Stimulated activated CD4-positive, alpha-beta T cell treated with anti-CD3 and anti-CD28 coated beads, Interleukin-4, amount 100 ng/mL, for 48 hours (primary cell): ENCODE results near the gene RPUSD3.

Experiments used
- DNase-seq, 2 donors: peaks; one replicate each; pipeline ENCODE4 v3.0.0-alpha.2; 2020; ENCODE audit warnings: low read depth in 2 of 2

The RPUSD3 gene

DNA sequence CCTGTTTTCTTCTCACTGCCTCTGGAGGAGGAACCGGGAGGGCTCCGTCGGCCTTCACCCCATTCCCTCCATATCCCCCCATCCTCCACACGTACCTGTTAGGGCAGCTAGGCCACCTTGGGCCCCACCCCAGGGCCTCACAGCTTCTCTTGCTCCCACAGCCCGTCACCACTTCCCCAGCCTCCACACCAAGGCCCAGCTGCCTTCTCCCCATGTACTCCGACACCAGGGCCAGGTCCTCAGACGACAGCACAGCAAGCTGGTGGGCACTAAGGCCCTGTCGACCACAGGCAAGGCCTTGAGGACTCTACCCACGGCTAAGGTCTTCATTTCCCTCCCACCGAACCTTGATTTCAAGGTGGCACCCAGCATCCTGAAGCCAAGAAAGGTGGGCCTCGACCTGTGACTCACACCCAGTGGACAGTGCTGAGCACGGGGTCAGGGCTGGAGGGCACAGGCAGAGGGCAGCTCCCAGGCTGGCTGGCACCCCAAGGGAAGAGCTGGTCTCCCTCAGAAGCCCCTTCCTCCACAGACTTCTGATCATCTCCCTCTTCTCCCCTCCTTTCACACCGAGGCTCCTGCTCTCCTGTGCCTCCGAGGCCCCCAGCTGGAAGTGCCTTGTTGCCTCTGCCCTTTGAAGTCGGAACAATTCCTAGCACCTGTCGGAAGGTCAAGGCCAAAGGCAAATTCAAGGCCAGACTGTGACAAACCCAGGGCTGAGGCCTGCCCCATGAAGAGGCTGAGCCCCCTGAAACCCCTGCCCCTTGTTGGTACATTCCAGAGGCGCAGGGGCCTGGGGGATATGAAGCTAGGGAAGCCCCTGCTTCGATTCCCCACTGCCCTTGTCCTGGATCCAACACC is 9.1 kb downstream of the RPUSD3 start:
- no peak for DNase-seq

GRCh38 chr3:9833078-9833477 is 10.7 kb downstream of the RPUSD3 start:
- no peak for DNase-seq

- DNase-seq, result no peak
Measured at GRCh38 chr3:9831253-9831652, 12.6 kb downstream of the RPUSD3 start.

- no peak for DNase-seq
Measured at GRCh38 chr3:9828801-9829755, 14.7 kb downstream of the RPUSD3 start.

- no peak for DNase-seq
Measured at GRCh38 chr3:9826815-9827573, 16.8 kb downstream of the RPUSD3 start.

GRCh38 chr3:9825451-9826040 is 18.3 kb downstream of the RPUSD3 start:
- DNase-seq, result no peak

DNA sequence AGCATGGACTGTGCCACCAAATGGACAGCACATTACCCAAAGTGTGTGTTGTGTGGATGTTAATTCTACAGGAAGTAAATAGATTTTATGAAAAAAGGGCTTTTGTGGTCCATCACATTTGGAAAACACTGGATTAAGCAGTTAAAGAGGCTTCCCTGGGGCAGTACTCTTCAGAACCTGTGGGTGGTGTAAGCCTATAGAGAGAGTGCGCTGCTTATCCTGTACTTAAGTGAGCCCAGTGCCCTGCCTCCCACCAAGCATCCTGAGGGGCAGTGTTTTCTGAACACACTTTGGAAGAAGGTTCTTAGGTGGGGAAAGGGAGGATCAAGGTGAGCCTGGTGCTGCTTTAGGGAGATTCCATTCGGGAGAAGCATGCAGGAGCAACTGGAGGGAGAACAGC is 22.9 kb downstream of the RPUSD3 start:
- DNase-seq, result no peak

DNA sequence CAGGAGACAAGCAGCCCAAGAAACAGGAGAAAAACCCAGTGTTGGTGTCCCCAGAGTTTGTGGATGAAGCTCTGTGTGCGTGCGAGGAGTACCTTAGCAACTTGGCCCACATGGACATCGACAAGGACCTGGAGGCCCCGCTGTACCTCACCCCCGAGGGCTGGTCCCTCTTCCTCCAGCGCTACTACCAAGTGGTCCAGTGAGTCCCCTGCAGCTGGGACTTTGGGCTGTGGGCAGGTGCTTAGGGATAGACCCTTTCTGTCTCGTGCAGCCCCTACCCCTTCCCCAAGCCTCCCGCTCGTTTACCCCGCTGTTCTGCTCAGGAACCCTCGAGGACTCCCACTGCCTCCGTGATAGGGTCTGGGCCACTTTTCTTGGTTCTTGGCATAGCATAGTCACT is 23.3 kb downstream of the RPUSD3 start:
- no peak for DNase-seq

- no peak for DNase-seq
Measured at GRCh38 chr3:9818666-9819335, 25.0 kb downstream of the RPUSD3 start.

- no peak for DNase-seq
Measured at GRCh38 chr3:9817436-9817835, 26.4 kb downstream of the RPUSD3 start.

- no peak for DNase-seq
Measured at GRCh38 chr3:9815986-9816385, 27.8 kb downstream of the RPUSD3 start.

- DNase-seq, result no peak
Measured at GRCh38 chr3:9812870-9813483, 30.8 kb downstream of the RPUSD3 start.

DNA sequence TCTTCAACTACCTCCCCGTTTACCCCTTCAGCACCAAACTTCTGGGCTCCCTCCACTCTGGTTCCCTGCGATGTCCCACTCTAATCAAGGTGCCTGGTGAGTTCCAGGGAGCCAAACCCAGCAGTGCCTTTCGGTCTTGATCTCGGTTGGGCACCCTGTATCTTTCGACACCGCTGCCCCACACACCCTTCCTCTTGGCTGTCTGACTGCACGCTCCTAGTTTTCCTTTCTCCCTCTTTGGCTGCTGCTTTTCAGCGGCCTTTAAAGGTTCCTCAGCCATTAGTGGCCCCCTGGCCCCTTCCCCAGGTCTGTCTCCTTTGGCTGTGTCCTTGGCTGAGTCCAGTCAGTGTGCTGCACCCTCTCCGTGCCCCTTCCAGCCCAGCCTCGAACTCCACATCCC is 33.0 kb downstream of the RPUSD3 start:
- no peak for DNase-seq

GRCh38 chr3:9810433-9810770 is 33.4 kb downstream of the RPUSD3 start:
- DNase-seq, result no peak

GRCh38 chr3:9809615-9810432 is 34.0 kb downstream of the RPUSD3 start, which contains the start of gene TTLL3:
Gene TTLL3, plus strand, starts transcription at chr3:9810262. Its CDS starts 400 bp downstream, at chr3:9810662.
- DNase-seq, result no peak

DNA sequence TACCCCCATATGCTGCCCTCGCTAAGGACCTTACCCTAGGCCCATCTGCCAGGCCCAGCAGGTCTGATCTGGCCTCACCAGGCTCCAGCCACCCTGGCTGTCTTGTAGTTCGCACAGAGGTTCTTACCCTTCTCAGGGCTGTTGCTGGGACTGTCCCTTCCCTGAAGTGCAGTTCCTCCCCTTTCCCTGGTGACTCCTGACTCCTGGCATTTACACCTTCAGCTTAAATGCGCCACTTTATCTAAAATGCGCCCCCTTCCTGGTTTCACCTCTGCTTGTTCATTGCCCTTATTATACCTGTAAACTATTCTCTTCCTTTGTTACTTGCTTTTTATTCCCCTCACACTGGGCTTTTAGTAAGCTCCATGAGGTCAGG is 34.6 kb downstream of the RPUSD3 start:
- DNase-seq, result no peak

- DNase-seq, result peak in 1 of 2 donors; percentile 35
Measured at GRCh38 chr3:9808345-9809037, 35.3 kb downstream of the RPUSD3 start.

DNA sequence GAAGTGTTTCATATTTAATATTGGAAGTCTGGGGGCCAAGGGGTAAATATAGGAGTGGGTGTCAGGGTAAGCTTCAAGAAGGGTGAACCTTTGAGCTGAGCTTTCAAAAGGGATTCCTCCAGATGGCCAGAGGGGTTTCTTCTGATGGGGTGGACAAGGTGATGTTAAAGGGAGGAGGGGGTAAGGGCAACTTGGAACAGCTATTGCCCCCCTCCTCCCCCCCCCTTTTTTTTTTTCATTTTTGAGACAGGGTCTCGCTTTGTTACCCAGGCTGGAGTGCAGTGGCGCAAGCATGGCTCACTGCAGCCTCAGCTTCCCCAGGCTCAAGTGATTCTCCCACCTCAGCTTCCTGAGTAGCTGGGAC is 35.8 kb downstream of the RPUSD3 start:
- DNase-seq, result no peak
